A673 (cell line): ENCODE data around the gene MMEL1.

Experiments
- EZH2 ChIP-seq: fragments of 200-600 bp; sonication (generic); IDR thresholded peaks from 2 replicates; pipeline ENCODE4 v1.6.1; 2017; ENCODE audit warnings: borderline replicate concordance, low read depth, mild to moderate bottlenecking, mixed read lengths, antibody characterized with exemption, low read length; ENCODE audit not compliant: poor library complexity, severe bottlenecking
- TF ChIP-seq, protein P1 (sequence below): fragments of 300-800, 200-600 bp; sonication (generic); conservative IDR thresholded peaks from 2 replicates; pipeline ENCODE4 v1.5.1; 2017; ENCODE audit warnings: low read depth, mild to moderate bottlenecking, antibody characterized with exemption, low read length, moderate library complexity, mixed read lengths

DNA sequence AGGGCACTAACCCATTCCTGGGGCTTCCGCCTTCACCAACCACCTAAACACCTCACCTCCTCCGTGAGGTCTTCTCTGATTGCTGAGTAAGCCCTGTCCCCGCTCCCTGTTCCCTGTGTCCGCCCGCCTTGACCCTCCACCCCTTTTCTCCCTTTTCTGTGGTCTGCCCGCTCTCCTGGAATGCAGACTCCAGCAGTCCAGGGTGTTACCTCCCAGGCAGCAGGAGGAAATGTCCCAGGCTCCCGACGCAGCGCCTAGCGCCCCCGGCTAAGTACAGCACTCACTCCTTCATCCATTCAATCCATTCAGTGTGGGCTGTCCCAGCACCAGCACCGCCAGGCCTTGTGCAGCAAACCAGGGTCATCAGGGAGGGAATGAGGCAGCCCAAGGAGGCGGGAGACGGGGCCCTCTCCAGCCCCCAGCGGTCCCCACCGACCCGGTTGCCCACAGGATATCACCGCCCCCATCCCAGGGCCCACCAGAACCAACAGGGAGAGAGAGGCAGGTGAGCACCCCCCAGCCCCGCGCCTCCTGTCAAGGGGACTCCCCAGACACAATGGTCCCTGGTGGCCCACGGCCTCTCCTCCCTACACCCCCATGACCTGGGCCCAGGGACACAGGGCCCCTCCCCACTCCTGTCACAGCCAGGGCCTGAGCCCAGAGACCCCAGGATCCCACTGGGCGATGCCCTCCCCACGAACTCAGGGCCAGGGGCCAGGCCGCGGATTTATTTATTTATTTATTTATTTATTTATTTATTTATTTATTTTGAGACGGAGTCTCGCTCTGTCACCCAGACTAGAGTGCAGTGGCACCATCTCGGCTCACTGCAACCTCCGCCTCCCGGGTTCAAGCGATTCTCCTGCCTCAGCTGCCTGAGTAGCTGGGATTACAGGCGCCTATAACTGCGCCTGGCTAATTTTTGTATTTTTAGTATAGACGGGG is 66.4 kb downstream of the MMEL1 start:
- TF ChIP-seq, protein P1, sequence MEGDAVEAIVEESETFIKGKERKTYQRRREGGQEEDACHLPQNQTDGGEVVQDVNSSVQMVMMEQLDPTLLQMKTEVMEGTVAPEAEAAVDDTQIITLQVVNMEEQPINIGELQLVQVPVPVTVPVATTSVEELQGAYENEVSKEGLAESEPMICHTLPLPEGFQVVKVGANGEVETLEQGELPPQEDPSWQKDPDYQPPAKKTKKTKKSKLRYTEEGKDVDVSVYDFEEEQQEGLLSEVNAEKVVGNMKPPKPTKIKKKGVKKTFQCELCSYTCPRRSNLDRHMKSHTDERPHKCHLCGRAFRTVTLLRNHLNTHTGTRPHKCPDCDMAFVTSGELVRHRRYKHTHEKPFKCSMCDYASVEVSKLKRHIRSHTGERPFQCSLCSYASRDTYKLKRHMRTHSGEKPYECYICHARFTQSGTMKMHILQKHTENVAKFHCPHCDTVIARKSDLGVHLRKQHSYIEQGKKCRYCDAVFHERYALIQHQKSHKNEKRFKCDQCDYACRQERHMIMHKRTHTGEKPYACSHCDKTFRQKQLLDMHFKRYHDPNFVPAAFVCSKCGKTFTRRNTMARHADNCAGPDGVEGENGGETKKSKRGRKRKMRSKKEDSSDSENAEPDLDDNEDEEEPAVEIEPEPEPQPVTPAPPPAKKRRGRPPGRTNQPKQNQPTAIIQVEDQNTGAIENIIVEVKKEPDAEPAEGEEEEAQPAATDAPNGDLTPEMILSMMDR, result no peak
- TF ChIP-seq EZH2, result no peak
